CD4-positive, alpha-beta T cell treated with Interleukin-4 for 1 hour (primary cell): ENCODE data around the gene RGS13.

Source experiments
- DNase-seq, 2 donors: peaks; one replicate each; pipeline ENCODE4 v3.0.0-alpha.2; 2020 to 2022

RGS13 gene

GRCh38 chr1:192627901-192628300 lies 8.0 kb upstream of the RGS13 start:
- no peak for DNase-seq

GRCh38 chr1:192628396-192629057 lies 7.4 kb upstream of the RGS13 start:
- DNase-seq, result no peak

- no peak for DNase-seq
These were observed 6.3 kb upstream of the RGS13 start for GRCh38 chr1:192629612-192630011.

- no peak for DNase-seq
These were observed 5.2 kb upstream of the RGS13 start for GRCh38 chr1:192630521-192631287.

GRCh38 chr1:192631749-192632148 lies 4.2 kb upstream of the RGS13 start:
- DNase-seq, result no peak

GRCh38 chr1:192632188-192632587 lies 3.8 kb upstream of the RGS13 start:
- DNase-seq, result no peak

- DNase-seq, result no peak
These were observed 3.1 kb upstream of the RGS13 start for GRCh38 chr1:192632641-192633532.

- DNase-seq, result no peak
These were observed 2.3 kb upstream of the RGS13 start for GRCh38 chr1:192633533-192634253.

- no peak for DNase-seq
These were observed 906 bp upstream of the RGS13 start for GRCh38 chr1:192635041-192635440.

- no peak for DNase-seq
These were observed 3.8 kb downstream of the RGS13 start for GRCh38 chr1:192639607-192640368.

GRCh38 chr1:192652159-192652558 lies 16.2 kb downstream of the RGS13 start:
- DNase-seq, result no peak

GRCh38 chr1:192654120-192654519 lies 18.2 kb downstream of the RGS13 start:
- no peak for DNase-seq

- DNase-seq, result no peak
These were observed 18.8 kb downstream of the RGS13 start for GRCh38 chr1:192654591-192655251.

GRCh38 chr1:192657760-192658159 lies 21.8 kb downstream of the RGS13 start:
- DNase-seq, result no peak

- no peak for DNase-seq
These were observed 22.3 kb downstream of the RGS13 start for GRCh38 chr1:192658255-192658654.

GRCh38 chr1:192660613-192661012 lies 24.7 kb downstream of the RGS13 start:
- DNase-seq, result no peak

GRCh38 chr1:192668409-192668983 lies 32.5 kb downstream of the RGS13 start:
- DNase-seq, result no peak

GRCh38 chr1:192669174-192669573 lies 33.2 kb downstream of the RGS13 start:
- DNase-seq, result no peak

- no peak for DNase-seq
These were observed 39.8 kb downstream of the RGS13 start for GRCh38 chr1:192675716-192676115.

- DNase-seq, result no peak
These were observed 42.2 kb downstream of the RGS13 start for GRCh38 chr1:192678099-192678498.

GRCh38 chr1:192682335-192682734 lies 46.4 kb downstream of the RGS13 start:
- no peak for DNase-seq
